Fibroblast of pulmonary artery (primary cell): ENCODE results near the gene TOMM22.
A peak's percentile ranks its signal among the peaks of the same experiment; 100 is the strongest.

ENCODE experiments used
- DNase-seq: peaks from one replicate; pipeline ENCODE4 v3.0.0-alpha.2; 2010; ENCODE audit warnings: low read depth
- H3K4me3 ChIP-seq: replicated peaks from 2 replicates; pipeline ENCODE4 v1.5.1; 2011; ENCODE audit warnings: low read depth, mild to moderate bottlenecking, control low read depth, low read length, moderate library complexity
- CTCF ChIP-seq: IDR thresholded peaks from 2 replicates; pipeline ENCODE4 v1.5.1; 2011; ENCODE audit warnings: mild to moderate bottlenecking, control low read depth, low read length, inconsistent platforms; ENCODE audit errors: missing control alignments

TOMM22 gene

GRCh38 chr22:38649841-38650522, 31.8 kb upstream of the TOMM22 start:
- no peak for DNase-seq
- H3K4me3 ChIP-seq, result no peak overlapping the region
- TF ChIP-seq CTCF, result no peak

GRCh38 chr22:38652859-38653258, 28.9 kb upstream of the TOMM22 start:
- TF ChIP-seq CTCF, result no peak
- no peak overlapping the region for H3K4me3 ChIP-seq
- DNase-seq, result no peak

GRCh38 chr22:38653741-38654140, 28.0 kb upstream of the TOMM22 start:
- no peak for DNase-seq
- H3K4me3 ChIP-seq, result no peak overlapping the region
- no peak for TF ChIP-seq CTCF

GRCh38 chr22:38655519-38656255, 26.1 kb upstream of the TOMM22 start:
- TF ChIP-seq CTCF, result no peak
- peak overlapping the region; percentile 93 for H3K4me3 ChIP-seq
- DNase-seq, result peak; percentile 16

- peak within 1 kb of the TSS; percentile 93 for H3K4me3 ChIP-seq
- TF ChIP-seq CTCF, result no peak
- DNase-seq, result peak; percentile 89
Observed at GRCh38 chr22:38656256-38657044, 25.3 kb upstream of the TOMM22 start, which contains the start of the genes CBY1 and FAM227A. Gene CBY1 (plus strand): TSS chr22:38656638. CDS start chr22:38668055, 11,417 bp downstream. Gene FAM227A (minus strand): TSS chr22:38656392. CDS start chr22:38650168, 6,224 bp downstream.

- no peak for TF ChIP-seq CTCF
- peak; percentile 7 for DNase-seq
- peak overlapping the region; percentile 93 for H3K4me3 ChIP-seq
Observed at GRCh38 chr22:38657045-38657909, 24.5 kb upstream of the TOMM22 start.
